HCT116 (cell line): ENCODE results near the gene PCYT1A. TPM values are rescaled to one million over a fixed set of nuclear protein-coding genes. Genes with fewer than 3 reads are reported as not detected.

Source experiments
- ATAC-seq: fragments of 200-7000 bp; cut with Tn5 transposase; 2 replicates; pipeline ENCODE4 v1.9.1; 2020; ENCODE audit warnings: mild to moderate bottlenecking, moderate library complexity
- BruUV-seq: library from RNA; stranded (reverse); fragments of 400-500 nt; replicated peaks from 2 replicates; lab custom pipeline; 2021; lab: Mats Ljungman, UMichigan
- CTCF ChIA-PET: fragments of 300-600 bp; sonication (Branson Sonifier 250); formaldehyde crosslinking; loops from one replicate; lab custom pipeline; 2021; ENCODE audit warnings: antibody characterized with exemption; lab: Charles Lee
- POLR2A ChIA-PET: fragments of 300-600, 350-600 bp; sonication (Branson Sonifier 250); formaldehyde crosslinking; loops from one replicate; lab custom pipeline; 2021; ENCODE audit warnings: antibody characterized with exemption; lab: Charles Lee
- RAD21 ChIA-PET, 2 experiments: fragments of 300-600 bp; sonication (Branson Sonifier 250); formaldehyde crosslinking; loops; one replicate each; lab custom pipeline; 2023; ENCODE audit warnings: low total read pairs in 2 of 2; ENCODE audit not compliant: uncharacterized antibody in 2 of 2, unreplicated experiment in 2 of 2, low non-redundant PET in 1 of 2; lab: Charles Lee
- DNase-seq: peaks from one replicate; pipeline ENCODE4 v3.0.0-alpha.2; 2010; ENCODE audit warnings: low read depth, low spot score
- H2AFZ ChIP-seq: fragments of 200-600 bp; shearing (Covaris generic), sonication (generic); 2 replicates; pipeline ENCODE4 v1.6.1; 2017; ENCODE audit warnings: low read depth, mixed run types, mixed read lengths, antibody characterized with exemption, low read length; ENCODE audit not compliant: poor library complexity, severe bottlenecking
- H3K27ac ChIP-seq: 2 replicates; pipeline ENCODE4 v1.5.1; 2012; ENCODE audit warnings: low read depth, low read length
- H3K27me3 ChIP-seq: fragments of 200-600 bp; sonication (generic); 2 replicates; pipeline ENCODE4 v1.6.1; 2016; ENCODE audit warnings: mixed run types, low read length, mixed read lengths; ENCODE audit not compliant: insufficient read depth
- H3K36me3 ChIP-seq, 2 experiments: fragments of 200-500 bp in 1 of 2; fragments of 200-600 bp in 1 of 2; sonication (Bioruptor generic) in 1 of 2; sonication (generic) in 1 of 2; 2 replicates each; pipeline versions ENCODE4 v1.5.1 to v1.6.1; 2014 to 2016; ENCODE audit warnings: low read length in 2 of 2, inconsistent platforms in 1 of 2, mixed read lengths in 1 of 2, mixed run types in 1 of 2; ENCODE audit not compliant: insufficient read depth in 2 of 2, control insufficient read depth in 1 of 2
- H3K4me1 ChIP-seq, 2 experiments: fragments of 200-600 bp in 1 of 2; sonication (generic) in 1 of 2; 2 replicates each; pipeline versions ENCODE4 v1.5.1 to v1.6.1; 2012 to 2017; ENCODE audit warnings: low read length in 2 of 2, inconsistent platforms in 1 of 2, mild to moderate bottlenecking in 1 of 2, mixed read lengths in 1 of 2, mixed run types in 1 of 2, moderate library complexity in 1 of 2; ENCODE audit not compliant: insufficient read depth in 2 of 2, control insufficient read depth in 1 of 2
- H3K4me2 ChIP-seq: fragments of 200-600 bp; sonication (generic); 2 replicates; pipeline ENCODE4 v1.6.1; 2017; ENCODE audit warnings: mixed run types, low read length, mixed read lengths
- H3K4me3 ChIP-seq, 2 experiments: fragments of 200-600 bp in 1 of 2; sonication (generic) in 1 of 2; replicated peaks in 1 of 2; 2 replicates each; pipeline ENCODE4 v1.5.1; 2011 to 2016; ENCODE audit warnings: low read length in 2 of 2, control low read depth in 1 of 2, low read depth in 1 of 2, mild to moderate bottlenecking in 1 of 2, mixed read lengths in 1 of 2, mixed run types in 1 of 2
- H3K79me2 ChIP-seq: fragments of 200-600 bp; sonication (generic); 2 replicates; pipeline ENCODE4 v1.6.1; 2017; ENCODE audit warnings: mild to moderate bottlenecking, mixed run types, low read length, moderate library complexity, mixed read lengths; ENCODE audit not compliant: insufficient read depth
- H3K9ac ChIP-seq: fragments of 200-600 bp; sonication (generic); 2 replicates; pipeline ENCODE4 v1.6.1; 2016; ENCODE audit warnings: low read length, mixed read lengths
- H3K9me2 ChIP-seq: fragments of 200-600 bp; sonication (generic), shearing (Covaris generic); 2 replicates; pipeline ENCODE4 v1.6.1; 2017; ENCODE audit warnings: mixed run types, mild to moderate bottlenecking, moderate library complexity; ENCODE audit not compliant: insufficient read depth
- H3K9me3 ChIP-seq, 2 experiments: fragments of 200-500 bp in 1 of 2; fragments of 200-600 bp in 1 of 2; sonication (Bioruptor generic) in 1 of 2; sonication (generic) in 1 of 2; 2 replicates each; pipeline ENCODE4 v1.6.1; 2014 to 2017; ENCODE audit warnings: low read length in 2 of 2, mixed read lengths in 2 of 2, inconsistent platforms in 1 of 2, low read depth in 1 of 2, mild to moderate bottlenecking in 1 of 2, mixed run types in 1 of 2, moderate library complexity in 1 of 2; ENCODE audit not compliant: control insufficient read depth in 1 of 2, insufficient read depth in 1 of 2
- H4K20me1 ChIP-seq: fragments of 200-600 bp; sonication (generic), shearing (Covaris generic); 2 replicates; pipeline ENCODE4 v1.6.1; 2017; ENCODE audit warnings: mixed run types, mild to moderate bottlenecking, moderate library complexity; ENCODE audit not compliant: insufficient read depth
- CEBPB ChIP-seq: IDR thresholded peaks from 2 replicates; pipeline ENCODE4 v1.6.1; 2012; ENCODE audit warnings: low read depth
- CTCF ChIP-seq, 3 experiments: fragments of 200-600 bp in 1 of 3; sonication (generic) in 1 of 3; IDR thresholded peaks in 2 of 3; conservative IDR thresholded peaks in 1 of 3; 2 replicates each; pipeline ENCODE4 v1.5.1; 2012 to 2017; ENCODE audit warnings: low read depth in 2 of 3, low read length in 2 of 3, antibody characterized with exemption in 1 of 3, borderline replicate concordance in 1 of 3, control low read depth in 1 of 3, mild to moderate bottlenecking in 1 of 3, mixed read lengths in 1 of 3, mixed run types in 1 of 3, moderate library complexity in 1 of 3; ENCODE audit not compliant: insufficient read depth in 1 of 3
- ELF1 ChIP-seq: IDR thresholded peaks from 2 replicates; pipeline ENCODE4 v1.6.1; 2012; ENCODE audit warnings: low read depth, borderline replicate concordance
- RAD21 ChIP-seq: IDR thresholded peaks from 2 replicates; pipeline ENCODE4 v1.6.1; 2012; ENCODE audit warnings: low read depth, mild to moderate bottlenecking
- REST ChIP-seq: IDR thresholded peaks from 2 replicates; pipeline ENCODE4 v1.6.1; 2012; ENCODE audit warnings: low read depth
- SRF ChIP-seq: IDR thresholded peaks from 2 replicates; pipeline ENCODE4 v1.6.1; 2012; ENCODE audit warnings: low read depth
- intact Hi-C: fragments of 100-400 bp; cut with micrococcal nuclease; formaldehyde crosslinking; loops from 2 replicates; pipeline ENCODE4 v1.10.0; 2022
- total RNA-seq: library from RNA; stranded (reverse); gene quantifications from one replicate; pipeline ENCODE4 v1.2.1, GENCODE V29; 2021; ENCODE audit not compliant: unreplicated experiment

Gene PCYT1A
- total RNA-seq, 1 experiment from 2014 or later, result 32.1 TPM

- H4K20me1 ChIP-seq, result no peaks in the 10 kb centered on the region
Measured at GRCh38 chr3:196227629-196228493, 59.7 kb downstream of the PCYT1A start.

More at GRCh38 chr3:196227629-196228493, 59.7 kb downstream of the PCYT1A start:
- H3K4me3 ChIP-seq, result no peak overlapping the region
- DNase-seq, result no peak
- TF ChIP-seq REST, result no peak
- no peak for TF ChIP-seq RAD21
- no peak for TF ChIP-seq SRF
- no peak for TF ChIP-seq ELF1
- TF ChIP-seq CTCF (IDR thresholded peaks at IDR 0.05 in 2 of 3, conservative IDR thresholded peaks at IDR 0.05 in 1 of 3; ENCODE audit: borderline replicate concordance in 1 of 3, insufficient read depth in 1 of 3, low read depth in 2 of 3, low read length in 2 of 3), result no peak
- no peak for TF ChIP-seq CEBPB
- TF ChIP-seq, all 23 proteins: peak for 0
- Histone ChIP-seq H2AFZ (no peak overlapping the region), H3K9me3 (no peaks in the 10 kb centered on the region), H3K79me2 (no peaks in the 10 kb centered on the region), H3K9ac (no peak overlapping the region), H3K27ac (no peak overlapping the region), H3K36me3 (no peaks in the 10 kb centered on the region), H3K4me2 (no peak overlapping the region), H3K27me3 (no peaks in the 10 kb centered on the region), H3K4me1 (no peaks in the 10 kb centered on the region), H3K9me2 (no peaks in the 10 kb centered on the region)
- ChIA-PET CTCF (no interaction called here), POLR2A (no interaction called here), RAD21 (no interaction called here)
- peak; percentile 33; the same call in 1 of the 2 replicates for ATAC-seq
- no TSS peak for BruUV-seq
- intact Hi-C loops, result no loop called here
